Activated naive CD8-positive, alpha-beta T cell treated with anti-CD3 and anti-CD28 coated beads, Interleukin-2, amount 10 ng/mL, durations not matched to agents 7 days and 5 days (primary cell): Measurements from ENCODE around the gene CORIN. TPM values are rescaled to one million over a fixed set of nuclear protein-coding genes. Genes with fewer than 3 reads are reported as not detected.

Experiments used
- ATAC-seq: fragments of 150-1000 bp; cut with Tn5 transposase; one replicate; pipeline ENCODE4 v1.10.0; 2021; ENCODE audit warnings: low read depth, moderate library complexity
- POLR2A ChIA-PET: fragments of 350-600 bp; sonication (Branson Sonifier 250); formaldehyde crosslinking; loops from one replicate; lab custom pipeline; 2021; ENCODE audit warnings: antibody characterized with exemption; lab: Charles Lee
- DNase-seq: peaks from one replicate; pipeline ENCODE4 v3.0.0; 2021
- H3K27ac Mint-ChIP-seq: one replicate; pipeline ENCODE4 v1.8.0; 2022; ENCODE audit warnings: mild to moderate bottlenecking, mixed read lengths
- H3K27me3 Mint-ChIP-seq: one replicate; pipeline ENCODE4 v1.8.0; 2022; ENCODE audit warnings: mild to moderate bottlenecking, moderate library complexity, mixed read lengths
- H3K36me3 Mint-ChIP-seq: one replicate; pipeline ENCODE4 v1.8.0; 2021; ENCODE audit warnings: mild to moderate bottlenecking, mixed read lengths
- H3K4me1 Mint-ChIP-seq: one replicate; pipeline ENCODE4 v1.8.0; 2021; ENCODE audit warnings: mixed read lengths
- H3K4me3 Mint-ChIP-seq: one replicate; pipeline ENCODE4 v1.8.0; 2022; ENCODE audit warnings: mild to moderate bottlenecking, moderate library complexity, mixed read lengths
- H3K9me3 Mint-ChIP-seq: one replicate; pipeline ENCODE4 v1.8.0; 2021; ENCODE audit warnings: mixed read lengths
- total RNA-seq, 2 experiments: library from RNA; stranded (reverse); gene quantifications; one replicate each; pipeline ENCODE4 v1.2.3, GENCODE V29; 2021

Gene CORIN
- total RNA-seq, 2 experiments from 2014 or later, result 0.37 to 0.39 TPM

GRCh38 chr4:47598896-47599295 lies 239.0 kb downstream of the CORIN start:
- Mint-ChIP-seq H3K9me3 (no peaks in the 10 kb centered on the region), H3K4me3 (no peak overlapping the region), H3K4me1 (no peaks in the 10 kb centered on the region), H3K27ac (no peak overlapping the region), H3K27me3 (no peaks in the 10 kb centered on the region), H3K36me3 (no peaks in the 10 kb centered on the region)
- DNase-seq (no peak), ATAC-seq (no peak)
- POLR2A ChIA-PET, result no interaction called here

- H3K9me3 Mint-ChIP-seq, result no peaks in the 10 kb centered on the region
- no peaks in the 10 kb centered on the region for H3K27me3 Mint-ChIP-seq
- ATAC-seq (no peak), DNase-seq (no peak)
- POLR2A ChIA-PET, result no interaction called here
- H3K4me1 Mint-ChIP-seq, result no peaks in the 10 kb centered on the region
- no peak overlapping the region for H3K27ac Mint-ChIP-seq
- no peaks in the 10 kb centered on the region for H3K36me3 Mint-ChIP-seq
- H3K4me3 Mint-ChIP-seq, result no peak overlapping the region
Measured at GRCh38 chr4:47598320-47598719, 239.5 kb downstream of the CORIN start.

- Mint-ChIP-seq H3K36me3 (no peaks in the 10 kb centered on the region), H3K9me3 (no peaks in the 10 kb centered on the region), H3K27me3 (no peaks in the 10 kb centered on the region), H3K4me3 (no peak overlapping the region), H3K27ac (no peak overlapping the region), H3K4me1 (no peaks in the 10 kb centered on the region)
- ATAC-seq (no peak), DNase-seq (no peak)
- POLR2A ChIA-PET, result no interaction called here
Measured at GRCh38 chr4:47597696-47598095, 240.2 kb downstream of the CORIN start.

GRCh38 chr4:47590325-47590724 lies 247.5 kb downstream of the CORIN start:
- peaks cover 28% of the 10 kb centered on the region for H3K36me3 Mint-ChIP-seq
- no peak overlapping the region for H3K27ac Mint-ChIP-seq
- no peaks in the 10 kb centered on the region for H3K9me3 Mint-ChIP-seq
- DNase-seq (no peak), ATAC-seq (no peak)
- POLR2A ChIA-PET, result no interaction called here
- H3K4me1 Mint-ChIP-seq, result peaks cover 6% of the 10 kb centered on the region
- H3K4me3 Mint-ChIP-seq, result no peak overlapping the region
- H3K27me3 Mint-ChIP-seq, result no peaks in the 10 kb centered on the region

GRCh38 chr4:47579235-47579634 lies 258.6 kb downstream of the CORIN start:
- H3K4me1 Mint-ChIP-seq, result no peaks in the 10 kb centered on the region
- no peak overlapping the region for H3K27ac Mint-ChIP-seq
- no peaks in the 10 kb centered on the region for H3K27me3 Mint-ChIP-seq
- no peaks in the 10 kb centered on the region for H3K9me3 Mint-ChIP-seq
- no peak overlapping the region for H3K4me3 Mint-ChIP-seq
- no peak for DNase-seq
- peaks cover 36% of the 10 kb centered on the region for H3K36me3 Mint-ChIP-seq
- POLR2A ChIA-PET, result no interaction called here
- ATAC-seq, result no peak

- Mint-ChIP-seq H3K27me3 (no peaks in the 10 kb centered on the region), H3K4me1 (no peaks in the 10 kb centered on the region), H3K9me3 (no peaks in the 10 kb centered on the region), H3K36me3 (peaks cover 34% of the 10 kb centered on the region), H3K4me3 (no peak overlapping the region), H3K27ac (no peak overlapping the region)
- POLR2A ChIA-PET, result no interaction called here
- ATAC-seq (no peak), DNase-seq (no peak)
Measured at GRCh38 chr4:47577779-47578553, 259.9 kb downstream of the CORIN start.

- no peaks in the 10 kb centered on the region for H3K9me3 Mint-ChIP-seq
- peaks cover 23% of the 10 kb centered on the region for H3K36me3 Mint-ChIP-seq
- H3K4me3 Mint-ChIP-seq, result no peak overlapping the region
- ATAC-seq (no peak), DNase-seq (no peak)
- POLR2A ChIA-PET, result no interaction called here
- H3K27me3 Mint-ChIP-seq, result no peaks in the 10 kb centered on the region
- H3K27ac Mint-ChIP-seq, result no peak overlapping the region
- peaks cover 2% of the 10 kb centered on the region for H3K4me1 Mint-ChIP-seq
Measured at GRCh38 chr4:47572981-47573380, 264.9 kb downstream of the CORIN start.

- POLR2A ChIA-PET, result no interaction called here
- no peak overlapping the region for H3K4me3 Mint-ChIP-seq
- peaks cover 2% of the 10 kb centered on the region for H3K4me1 Mint-ChIP-seq
- H3K27ac Mint-ChIP-seq, result no peak overlapping the region
- DNase-seq (no peak), ATAC-seq (no peak)
- H3K27me3 Mint-ChIP-seq, result no peaks in the 10 kb centered on the region
- H3K36me3 Mint-ChIP-seq, result peaks cover 11% of the 10 kb centered on the region
- H3K9me3 Mint-ChIP-seq, result no peaks in the 10 kb centered on the region
Measured at GRCh38 chr4:47570816-47571215, 267.1 kb downstream of the CORIN start.

GRCh38 chr4:47567511-47567910 lies 270.4 kb downstream of the CORIN start:
- H3K36me3 Mint-ChIP-seq, result peaks cover 11% of the 10 kb centered on the region
- no peak for DNase-seq
- peaks cover 4% of the 10 kb centered on the region for H3K4me1 Mint-ChIP-seq
- no peaks in the 10 kb centered on the region for H3K9me3 Mint-ChIP-seq
- H3K27ac Mint-ChIP-seq, result no peak overlapping the region
- no peak overlapping the region for H3K4me3 Mint-ChIP-seq
- POLR2A ChIA-PET, result no interaction called here
- no peak for ATAC-seq
- H3K27me3 Mint-ChIP-seq, result no peaks in the 10 kb centered on the region

- Mint-ChIP-seq H3K4me1 (peaks cover 8% of the 10 kb centered on the region), H3K27me3 (no peaks in the 10 kb centered on the region), H3K9me3 (no peaks in the 10 kb centered on the region), H3K27ac (no peak overlapping the region), H3K4me3 (no peak overlapping the region), H3K36me3 (peaks cover 9% of the 10 kb centered on the region)
- ATAC-seq (no peak), DNase-seq (no peak)
- POLR2A ChIA-PET, result interaction anchor here (0.5 kb wide), 1 partner anchor 51 kb away, joined by 3 read pairs; no protein-coding TSS in a partner anchor
Measured at GRCh38 chr4:47566969-47567368, 270.9 kb downstream of the CORIN start.

- Mint-ChIP-seq H3K27me3 (no peaks in the 10 kb centered on the region), H3K4me3 (no peak overlapping the region), H3K27ac (no peak overlapping the region), H3K9me3 (no peaks in the 10 kb centered on the region), H3K4me1 (peaks cover 7% of the 10 kb centered on the region), H3K36me3 (peaks cover 8% of the 10 kb centered on the region)
- POLR2A ChIA-PET, result interaction anchor here (0.5 kb wide), 1 partner anchor 50 kb away, joined by 3 read pairs; no protein-coding TSS in a partner anchor
- ATAC-seq (no peak), DNase-seq (no peak)
Measured at GRCh38 chr4:47566566-47566965, 271.3 kb downstream of the CORIN start.

GRCh38 chr4:47562297-47562696 lies 275.6 kb downstream of the CORIN start:
- no peaks in the 10 kb centered on the region for H3K9me3 Mint-ChIP-seq
- H3K27me3 Mint-ChIP-seq, result no peaks in the 10 kb centered on the region
- POLR2A ChIA-PET, result no interaction called here
- peaks cover 6% of the 10 kb centered on the region for H3K4me1 Mint-ChIP-seq
- ATAC-seq (no peak), DNase-seq (no peak)
- H3K36me3 Mint-ChIP-seq, result peaks cover 4% of the 10 kb centered on the region
- H3K4me3 Mint-ChIP-seq, result no peak overlapping the region
- no peak overlapping the region for H3K27ac Mint-ChIP-seq

GRCh38 chr4:47561331-47561730 lies 276.5 kb downstream of the CORIN start:
- no peaks in the 10 kb centered on the region for H3K27me3 Mint-ChIP-seq
- no peak for DNase-seq
- ATAC-seq, result no peak
- no peak overlapping the region for H3K27ac Mint-ChIP-seq
- H3K4me1 Mint-ChIP-seq, result peaks cover 6% of the 10 kb centered on the region
- H3K9me3 Mint-ChIP-seq, result no peaks in the 10 kb centered on the region
- H3K36me3 Mint-ChIP-seq, result peaks cover 4% of the 10 kb centered on the region
- no peak overlapping the region for H3K4me3 Mint-ChIP-seq
- POLR2A ChIA-PET, result no interaction called here

GRCh38 chr4:47560682-47561081 lies 277.2 kb downstream of the CORIN start:
- no peak overlapping the region for H3K4me3 Mint-ChIP-seq
- H3K4me1 Mint-ChIP-seq, result peaks cover 6% of the 10 kb centered on the region
- H3K36me3 Mint-ChIP-seq, result peaks cover 4% of the 10 kb centered on the region
- DNase-seq, result no peak
- H3K27ac Mint-ChIP-seq, result no peak overlapping the region
- H3K9me3 Mint-ChIP-seq, result no peaks in the 10 kb centered on the region
- H3K27me3 Mint-ChIP-seq, result no peaks in the 10 kb centered on the region
- no peak for ATAC-seq
- POLR2A ChIA-PET, result no interaction called here
